GM21737 (cell line): ENCODE measurements around the gene ACCSL.

Source experiments
- ATAC-seq: cut with Tn5 transposase; IDR thresholded peaks from one replicate; pipeline ENCODE4 v1.9.1; 2021; ENCODE audit warnings: mild to moderate bottlenecking, moderate library complexity; ENCODE audit not compliant: unreplicated experiment

The ACCSL gene

GRCh38 chr11:44049832-44050231 is 2.1 kb downstream of the ACCSL start:
- ATAC-seq, result no peak

DNA sequence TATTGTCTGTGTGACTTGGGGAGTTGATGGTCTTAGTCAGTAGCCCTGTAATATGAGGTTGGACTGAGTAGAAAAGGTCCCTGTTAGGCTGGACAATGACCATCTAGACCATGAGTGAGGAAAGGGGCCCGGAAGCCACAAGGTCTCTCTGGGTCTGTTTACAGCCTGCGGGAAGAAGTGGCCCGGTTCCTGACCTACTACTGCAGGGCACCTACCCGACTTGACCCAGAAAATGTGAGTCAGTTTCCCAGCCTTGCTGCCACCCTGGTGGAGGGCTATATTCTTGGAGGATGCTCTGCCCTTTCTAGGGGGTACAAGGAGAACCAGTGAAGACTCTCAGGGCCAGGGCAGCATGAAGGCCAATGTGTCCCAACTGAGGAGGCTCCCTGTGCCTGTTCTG is 3.4 kb downstream of the ACCSL start:
- ATAC-seq, result no peak

- ATAC-seq, result no peak
Observed at GRCh38 chr11:44057340-44057739, 9.6 kb downstream of the ACCSL start.

DNA sequence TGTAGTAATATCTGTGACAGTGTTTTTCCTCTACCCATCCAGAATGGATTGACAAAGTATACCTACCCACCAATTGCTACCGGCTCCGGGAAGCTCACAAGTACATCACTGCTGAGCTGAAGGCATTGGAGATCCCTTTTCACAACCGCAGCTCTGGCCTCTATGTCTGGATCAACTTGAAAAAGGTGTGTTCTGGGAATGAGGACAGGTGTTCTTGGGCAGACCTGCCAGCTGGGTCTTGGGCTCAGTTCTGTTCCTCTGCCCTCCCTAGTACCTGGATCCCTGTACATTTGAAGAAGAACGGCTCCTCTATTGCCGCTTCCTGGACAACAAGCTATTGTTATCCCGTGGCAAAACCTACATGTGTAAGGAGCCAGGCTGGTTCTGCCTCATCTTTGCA is 10.5 kb downstream of the ACCSL start:
- no peak for ATAC-seq

- no peak for ATAC-seq
Observed at GRCh38 chr11:44065161-44065661, 17.4 kb downstream of the ACCSL start.

- peak; percentile 95 for ATAC-seq
Observed at GRCh38 chr11:44065841-44066731, 18.3 kb downstream of the ACCSL start, which contains the start of gene ACCS. Gene ACCS, plus strand, starts transcription at chr11:44066270. Its CDS starts 1,358 bp downstream, at chr11:44067628.

- ATAC-seq, result no peak
Observed at GRCh38 chr11:44066732-44067141, 19.0 kb downstream of the ACCSL start.

GRCh38 chr11:44067266-44067665 is 19.5 kb downstream of the ACCSL start:
- ATAC-seq, result no peak

DNA sequence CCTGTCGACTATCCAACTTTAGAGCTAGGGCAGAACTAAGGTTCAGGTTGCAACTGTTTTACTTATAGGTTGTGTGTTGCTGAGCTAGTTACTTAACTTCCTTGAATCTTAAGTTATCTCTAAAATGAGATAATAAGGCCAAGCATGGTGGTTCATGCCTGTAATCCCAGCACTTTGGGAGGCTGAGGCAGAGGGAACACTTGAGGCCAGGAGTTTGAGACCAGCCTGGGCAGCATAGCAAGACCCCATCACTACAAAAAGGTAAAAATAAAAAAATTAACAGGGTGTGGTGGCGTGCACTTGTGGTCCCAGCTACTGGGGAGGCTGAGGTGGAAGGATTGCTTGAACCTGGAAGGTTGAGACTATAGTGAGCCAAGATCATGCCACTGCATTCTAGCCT is 20.4 kb downstream of the ACCSL start:
- ATAC-seq, result no peak

GRCh38 chr11:44071157-44071556 is 23.4 kb downstream of the ACCSL start:
- ATAC-seq, result no peak

GRCh38 chr11:44072757-44073658 is 25.2 kb downstream of the ACCSL start:
- no peak for ATAC-seq

GRCh38 chr11:44078794-44079193 is 31.0 kb downstream of the ACCSL start:
- ATAC-seq, result no peak

GRCh38 chr11:44079376-44079775 is 31.6 kb downstream of the ACCSL start:
- no peak for ATAC-seq

DNA sequence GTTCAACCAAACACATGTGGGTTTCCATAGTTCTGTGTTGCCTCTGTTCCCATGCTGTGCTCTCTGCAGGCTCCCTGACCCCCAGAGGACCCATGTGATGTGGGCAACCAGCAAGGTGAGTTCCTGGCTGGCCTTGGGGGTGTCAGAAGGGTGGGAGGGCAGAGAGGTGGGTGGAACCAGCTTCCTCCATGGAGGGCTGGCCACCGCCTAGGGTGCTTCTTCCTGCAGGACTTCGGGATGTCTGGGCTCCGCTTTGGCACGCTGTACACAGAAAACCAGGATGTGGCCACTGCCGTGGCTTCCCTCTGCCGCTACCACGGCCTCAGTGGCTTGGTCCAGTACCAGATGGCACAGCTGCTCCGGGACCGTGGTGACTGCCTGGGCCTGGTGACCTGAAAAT is 33.2 kb downstream of the ACCSL start:
- ATAC-seq, result no peak

GRCh38 chr11:44082645-44083044 is 34.9 kb downstream of the ACCSL start:
- ATAC-seq, result no peak

- no peak for ATAC-seq
Observed at GRCh38 chr11:44083433-44083832, 35.7 kb downstream of the ACCSL start.

GRCh38 chr11:44083906-44084305 is 36.1 kb downstream of the ACCSL start:
- ATAC-seq, result no peak

DNA sequence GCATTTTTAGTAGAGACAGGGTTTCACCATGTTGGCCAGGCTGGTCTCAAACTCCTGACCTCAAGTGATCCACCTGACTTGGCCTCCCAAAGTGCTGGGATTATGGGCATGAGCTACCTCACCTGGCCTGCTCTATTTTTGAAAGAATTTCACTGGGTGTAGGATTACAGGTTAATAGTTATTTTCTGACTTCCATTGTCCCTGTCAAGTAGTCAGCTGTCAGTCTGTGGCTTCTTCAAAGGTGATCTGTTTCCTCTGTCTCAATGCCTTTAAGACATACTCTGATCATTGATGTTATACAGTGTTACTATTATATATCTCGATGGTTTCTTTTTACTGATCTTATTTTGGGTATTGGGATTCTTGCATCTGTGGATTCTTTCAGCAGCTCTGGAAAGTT is 37.5 kb downstream of the ACCSL start:
- ATAC-seq, result no peak

DNA sequence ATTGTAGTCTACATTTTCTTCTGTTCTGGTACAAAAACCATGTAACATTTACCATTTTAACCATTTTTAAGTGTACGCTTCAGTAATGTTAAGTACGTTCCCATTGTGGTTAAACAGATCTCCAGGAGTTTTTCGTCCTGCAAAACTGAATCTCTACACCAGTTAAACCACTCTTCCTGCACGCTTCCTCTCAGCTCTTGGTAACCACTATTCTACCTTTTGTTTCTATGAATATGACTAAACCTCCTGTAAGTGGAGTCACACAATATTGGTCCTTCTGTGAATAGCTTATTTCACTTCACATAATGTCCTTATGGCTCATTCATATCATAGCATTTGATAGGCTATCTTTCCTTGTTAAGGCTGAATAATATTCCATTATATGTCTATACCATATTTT is 40.6 kb downstream of the ACCSL start:
- ATAC-seq, result no peak

GRCh38 chr11:44088871-44089270 is 41.1 kb downstream of the ACCSL start:
- no peak for ATAC-seq

DNA sequence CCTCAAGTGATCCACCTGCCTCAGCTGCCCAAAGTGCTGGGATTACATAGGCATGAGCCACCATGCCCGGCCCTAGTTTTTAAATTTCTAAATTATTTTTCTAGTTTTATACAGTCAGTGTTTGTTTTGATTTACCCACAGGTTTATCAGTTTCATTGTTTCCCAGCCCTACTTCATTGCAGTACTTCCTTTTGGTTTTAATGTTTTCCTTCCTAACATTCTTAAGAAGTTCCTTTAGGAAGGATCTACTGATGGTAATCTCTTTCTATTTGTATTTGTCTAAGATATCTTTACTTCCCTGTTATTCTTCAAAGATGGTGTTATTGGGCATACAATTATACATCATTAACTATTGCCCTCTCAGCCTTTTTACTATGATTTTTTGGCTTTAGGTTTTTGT is 42.8 kb downstream of the ACCSL start:
- no peak for ATAC-seq
